Neural progenitor cell (in vitro differentiated cells): ENCODE results near the gene MTMR10.

ENCODE experiments used
- EZH2 ChIP-seq: fragments of 200-600 bp; sonication (generic); IDR thresholded peaks from 2 replicates; pipeline ENCODE4 v1.6.1; 2017; ENCODE audit warnings: antibody characterized with exemption, mild to moderate bottlenecking, moderate library complexity
- EZH2phosphoT487 ChIP-seq: fragments of 200-600 bp; sonication (generic); IDR thresholded peaks from 2 replicates; pipeline ENCODE4 v1.6.1; 2017; ENCODE audit warnings: antibody characterized with exemption
- TF ChIP-seq, protein P1 (sequence below): fragments of 200-600 bp; sonication (generic); IDR thresholded peaks from 2 replicates; pipeline ENCODE4 v1.5.1; 2017; ENCODE audit warnings: antibody characterized with exemption, mild to moderate bottlenecking

DNA sequence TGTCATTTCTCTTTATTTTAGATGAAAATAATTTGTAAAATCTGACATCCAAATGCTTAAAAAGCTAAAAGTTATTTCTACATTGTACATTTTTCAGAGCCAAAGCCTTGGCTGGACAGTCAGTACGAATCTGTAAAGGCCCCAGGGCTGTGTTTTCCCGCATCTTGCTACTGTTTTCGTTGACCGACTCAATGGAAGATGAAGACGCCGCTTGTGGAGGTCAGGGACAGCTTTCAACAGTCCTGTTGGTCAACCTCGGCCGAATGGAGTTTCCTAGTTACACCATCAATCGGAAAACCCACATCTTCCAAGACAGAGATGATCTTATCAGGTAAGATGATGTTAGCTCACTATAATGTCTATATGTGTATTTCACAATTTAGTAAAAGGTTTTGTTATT is 77.7 kb downstream of the MTMR10 start:
- TF ChIP-seq, protein P1, sequence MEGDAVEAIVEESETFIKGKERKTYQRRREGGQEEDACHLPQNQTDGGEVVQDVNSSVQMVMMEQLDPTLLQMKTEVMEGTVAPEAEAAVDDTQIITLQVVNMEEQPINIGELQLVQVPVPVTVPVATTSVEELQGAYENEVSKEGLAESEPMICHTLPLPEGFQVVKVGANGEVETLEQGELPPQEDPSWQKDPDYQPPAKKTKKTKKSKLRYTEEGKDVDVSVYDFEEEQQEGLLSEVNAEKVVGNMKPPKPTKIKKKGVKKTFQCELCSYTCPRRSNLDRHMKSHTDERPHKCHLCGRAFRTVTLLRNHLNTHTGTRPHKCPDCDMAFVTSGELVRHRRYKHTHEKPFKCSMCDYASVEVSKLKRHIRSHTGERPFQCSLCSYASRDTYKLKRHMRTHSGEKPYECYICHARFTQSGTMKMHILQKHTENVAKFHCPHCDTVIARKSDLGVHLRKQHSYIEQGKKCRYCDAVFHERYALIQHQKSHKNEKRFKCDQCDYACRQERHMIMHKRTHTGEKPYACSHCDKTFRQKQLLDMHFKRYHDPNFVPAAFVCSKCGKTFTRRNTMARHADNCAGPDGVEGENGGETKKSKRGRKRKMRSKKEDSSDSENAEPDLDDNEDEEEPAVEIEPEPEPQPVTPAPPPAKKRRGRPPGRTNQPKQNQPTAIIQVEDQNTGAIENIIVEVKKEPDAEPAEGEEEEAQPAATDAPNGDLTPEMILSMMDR: no peak
- TF ChIP-seq EZH2 (no peak), EZH2phosphoT487 (no peak)
